H1 (cell line): ENCODE measurements around the gene ADAMTS4. TPM values are rescaled to one million over a fixed set of nuclear protein-coding genes. Genes with fewer than 3 reads are reported as not detected.

Source experiments
- CTCF ChIA-PET: fragments of 300-600 bp; sonication (Branson Sonifier 250); formaldehyde crosslinking; loops from one replicate; lab custom pipeline; 2021; ENCODE audit not compliant: partially characterized antibody; lab: Charles Lee
- POLR2A ChIA-PET: fragments of 300-600 bp; sonication (Branson Sonifier 250); formaldehyde crosslinking; loops from one replicate; lab custom pipeline; 2021; ENCODE audit warnings: inconsistent platforms; ENCODE audit not compliant: partially characterized antibody; lab: Charles Lee
- DNase-seq, 2 experiments: peaks; one replicate each; pipeline versions ENCODE4 v3.0.0 to v3.0.0-alpha.2; 2010 to 2022; ENCODE audit warnings: low spot score in 2 of 2, low read depth in 1 of 2, mixed read lengths in 1 of 2
- FAIRE-seq: peaks from 2 replicates; lab custom pipeline; 2011; peaks lifted over from hg19 to GRCh38; lab: Jason Lieb, UNC
- H2AFZ ChIP-seq: 2 replicates; pipeline ENCODE4 v1.8.1; 2012; ENCODE audit warnings: low read length, inconsistent platforms
- H2AK5ac ChIP-seq: 2 replicates; pipeline ENCODE4 v1.6.1; 2013; ENCODE audit warnings: low read depth, low read length
- H2BK120ac ChIP-seq: replicated peaks from 2 replicates; pipeline ENCODE3; 2013; ENCODE audit warnings: low read depth, low read length, inconsistent platforms
- H2BK12ac ChIP-seq: 2 replicates; pipeline ENCODE4 v1.6.1; 2013; ENCODE audit warnings: low read depth, low read length
- H2BK15ac ChIP-seq: 2 replicates; pipeline ENCODE4 v1.6.1; 2013; ENCODE audit warnings: low read length
- H2BK20ac ChIP-seq: 2 replicates; pipeline ENCODE4 v1.6.1; 2013; ENCODE audit warnings: low read length
- H2BK5ac ChIP-seq: 2 replicates; pipeline ENCODE4 v1.6.1; 2013; ENCODE audit warnings: low read depth, low read length
- H3K14ac ChIP-seq: 2 replicates; pipeline ENCODE4 v1.6.1; 2013; ENCODE audit warnings: inconsistent platforms; ENCODE audit not compliant: insufficient read length
- H3K18ac ChIP-seq: 2 replicates; pipeline ENCODE4 v1.6.1; 2013; ENCODE audit warnings: low read length; ENCODE audit errors: extremely low read depth
- H3K23ac ChIP-seq: 2 replicates; pipeline ENCODE4 v1.6.1; 2013; ENCODE audit warnings: inconsistent platforms; ENCODE audit not compliant: insufficient read length
- H3K23me2 ChIP-seq: 2 replicates; pipeline ENCODE4 v1.6.1; 2013; ENCODE audit warnings: low read depth, low read length
- H3K27ac ChIP-seq: 2 replicates; pipeline ENCODE4 v1.6.1; 2011; ENCODE audit warnings: low read depth, low read length, inconsistent platforms
- H3K27me3 ChIP-seq, 4 experiments: replicated peaks in 1 of 4; 1 replicate in 1 of 4; 2 replicates in 3 of 4; pipeline versions ENCODE4 v1.6.1 to v1.8.1; 2011 to 2013; ENCODE audit warnings: low read length in 3 of 4, mild to moderate bottlenecking in 3 of 4, inconsistent platforms in 2 of 4, mixed read lengths in 2 of 4, moderate library complexity in 1 of 4; ENCODE audit not compliant: control insufficient read depth in 3 of 4, insufficient read depth in 3 of 4; ENCODE audit errors: extremely low read depth in 1 of 4
- H3K36me3 ChIP-seq, 4 experiments: 2 replicates each; pipeline versions ENCODE4 v1.6.1 to v1.8.1; 2011 to 2013; ENCODE audit warnings: mild to moderate bottlenecking in 4 of 4, low read length in 3 of 4, moderate library complexity in 2 of 4, control low read depth in 1 of 4, inconsistent platforms in 1 of 4; ENCODE audit not compliant: insufficient read depth in 4 of 4, control insufficient read depth in 2 of 4
- H3K4ac ChIP-seq: replicated peaks from 2 replicates; pipeline ENCODE3; 2013; ENCODE audit warnings: low read length, low read depth, mixed read lengths, inconsistent platforms; ENCODE audit not compliant: insufficient read length
- H3K4me1 ChIP-seq, 4 experiments: replicated peaks in 1 of 4; 1 replicate in 1 of 4; 2 replicates in 3 of 4; pipeline versions ENCODE4 v1.6.1 to v1.8.1; 2011 to 2013; ENCODE audit warnings: low read length in 3 of 4, inconsistent platforms in 2 of 4, mixed read lengths in 1 of 4; ENCODE audit not compliant: insufficient read depth in 4 of 4, control insufficient read depth in 3 of 4
- H3K4me2 ChIP-seq, 2 experiments: 2 replicates each; pipeline versions ENCODE4 v1.6.1 to v1.8.1; 2011 to 2013; ENCODE audit warnings: low read depth in 2 of 2, low read length in 2 of 2, control low read depth in 1 of 2, inconsistent platforms in 1 of 2, mild to moderate bottlenecking in 1 of 2; ENCODE audit not compliant: insufficient read depth in 1 of 2
- H3K4me3 ChIP-seq, 4 experiments: fragments of 200-600, 300-600 bp in 1 of 4; sonication (generic), shearing (Covaris generic), sonication (Bioruptor Twin) in 1 of 4; 2 replicates each; pipeline versions ENCODE4 v1.5.1 to v1.8.1; 2011 to 2016; ENCODE audit warnings: low read length in 4 of 4, low read depth in 3 of 4, control low read depth in 2 of 4, inconsistent platforms in 2 of 4, mild to moderate bottlenecking in 2 of 4, mixed read lengths in 1 of 4, moderate library complexity in 1 of 4; ENCODE audit not compliant: insufficient read depth in 2 of 4; ENCODE audit errors: extremely low read depth in 1 of 4
- H3K56ac ChIP-seq: replicated peaks from 2 replicates; pipeline ENCODE3; 2013; ENCODE audit warnings: low read depth, mild to moderate bottlenecking, mixed read lengths, low read length, inconsistent platforms; ENCODE audit not compliant: insufficient read length
- H3K79me1 ChIP-seq: 2 replicates; pipeline ENCODE4 v1.6.1; 2013; ENCODE audit warnings: low read depth, low read length, control low read depth
- H3K79me2 ChIP-seq, 2 experiments: 2 replicates each; pipeline versions ENCODE4 v1.6.1 to v1.8.1; 2012 to 2013; ENCODE audit warnings: low read length in 2 of 2, mild to moderate bottlenecking in 2 of 2, inconsistent platforms in 1 of 2; ENCODE audit not compliant: insufficient read depth in 2 of 2, control insufficient read depth in 1 of 2
- H3K9ac ChIP-seq, 4 experiments: replicated peaks in 1 of 4; 1 replicate in 1 of 4; 2 replicates in 3 of 4; pipeline versions ENCODE4 v1.6.1 to v1.8.1; 2011 to 2013; ENCODE audit warnings: low read depth in 3 of 4, low read length in 3 of 4, control low read depth in 2 of 4, mild to moderate bottlenecking in 2 of 4, moderate library complexity in 2 of 4, inconsistent platforms in 1 of 4; ENCODE audit errors: extremely low read depth in 1 of 4
- H3K9me3 ChIP-seq, 2 experiments: 2 replicates each; pipeline versions ENCODE4 v1.6.1 to v1.8.1; 2012 to 2013; ENCODE audit warnings: mild to moderate bottlenecking in 2 of 2, moderate library complexity in 2 of 2, control low read depth in 1 of 2, inconsistent platforms in 1 of 2, low read depth in 1 of 2, low read length in 1 of 2, mixed read lengths in 1 of 2; ENCODE audit not compliant: insufficient read depth in 2 of 2
- H4K20me1 ChIP-seq, 2 experiments: replicated peaks in 1 of 2; 2 replicates each; pipeline versions ENCODE3 to v1.8.1; 2011 to 2013; ENCODE audit warnings: inconsistent platforms in 2 of 2, low read length in 2 of 2, mild to moderate bottlenecking in 1 of 2; ENCODE audit not compliant: insufficient read depth in 2 of 2, control insufficient read depth in 1 of 2
- H4K5ac ChIP-seq: 2 replicates; pipeline ENCODE4 v1.6.1; 2013; ENCODE audit warnings: low read length, low read depth, mixed read lengths, inconsistent platforms; ENCODE audit not compliant: insufficient read length
- H4K8ac ChIP-seq: 2 replicates; pipeline ENCODE4 v1.8.0; 2013; ENCODE audit warnings: mild to moderate bottlenecking, moderate library complexity, low read length, inconsistent platforms; ENCODE audit not compliant: insufficient read depth; ENCODE audit errors: extremely low read depth
- H4K91ac ChIP-seq: replicated peaks from 2 replicates; pipeline ENCODE3; 2013; ENCODE audit warnings: low read length, mixed read lengths, inconsistent platforms; ENCODE audit not compliant: insufficient read length
- CBX5 ChIP-seq: fragments of 300-800, 300-1000 bp; sonication (generic); IDR thresholded peaks from 2 replicates; pipeline ENCODE4 v1.7.1; 2016; ENCODE audit warnings: antibody characterized with exemption, low read length, low read depth
- JUN ChIP-seq: IDR thresholded peaks from 2 replicates; pipeline ENCODE4 v1.6.1; 2011; ENCODE audit warnings: low read depth, mild to moderate bottlenecking, improper control_type of control experiment, low read length
- NRF1 ChIP-seq: IDR thresholded peaks from 2 replicates; pipeline ENCODE4 v1.6.1; 2011; ENCODE audit warnings: mild to moderate bottlenecking, low read depth, low read length, improper control_type of control experiment
- POLR2A ChIP-seq, 2 experiments: IDR thresholded peaks; 1 replicate in 1 of 2; 2 replicates in 1 of 2; pipeline ENCODE4 v1.6.1; 2011; ENCODE audit warnings: low read depth in 2 of 2, low read length in 2 of 2, mild to moderate bottlenecking in 2 of 2; ENCODE audit errors: control extremely low read depth in 1 of 2
- RBBP5 ChIP-seq: IDR thresholded peaks from 2 replicates; pipeline ENCODE4 v1.7.1; 2012; ENCODE audit warnings: low read depth, mild to moderate bottlenecking, inconsistent platforms, low read length, moderate library complexity, borderline replicate concordance
- SIRT6 ChIP-seq: IDR thresholded peaks from one replicate; pipeline ENCODE4 v1.7.1; 2012; ENCODE audit warnings: low read length, inconsistent platforms
- SP1 ChIP-seq: IDR thresholded peaks from 2 replicates; pipeline ENCODE4 v1.6.1; 2011; ENCODE audit warnings: low read depth, low read length
- SP4 ChIP-seq: IDR thresholded peaks from 2 replicates; pipeline ENCODE4 v1.6.1; 2012; ENCODE audit warnings: low read length, inconsistent platforms
- SRF ChIP-seq: IDR thresholded peaks from 2 replicates; pipeline ENCODE4 v1.6.1; 2011; ENCODE audit warnings: mild to moderate bottlenecking, low read depth, low read length, moderate library complexity
- SUZ12 ChIP-seq: fragments of 200-600 bp; sonication (generic); IDR thresholded peaks from 2 replicates; pipeline ENCODE4 v1.6.1; 2012; ENCODE audit warnings: mild to moderate bottlenecking, inconsistent platforms, low read length, moderate library complexity, mixed read lengths
- TAF7 ChIP-seq: optimal IDR thresholded peaks from 2 replicates; pipeline ENCODE3; 2011; ENCODE audit warnings: low read depth, mild to moderate bottlenecking, inconsistent platforms, low read length, moderate library complexity, borderline replicate concordance
- ZNF274 ChIP-seq: IDR thresholded peaks from 2 replicates; pipeline ENCODE4 v1.7.0; 2012; ENCODE audit warnings: low read length, borderline replicate concordance; ENCODE audit errors: extremely low read depth
- WGBS, 2 experiments: shearing (Covaris generic) in 1 of 2; methylation state at CpG; one replicate each; pipeline versions ENCODE4 v1.1.6 to v1.1.7; 2013 to 2015; ENCODE audit warnings: low lambda C conversion rate in 2 of 2, mixed read lengths in 2 of 2, inconsistent platforms in 1 of 2, low coverage in 1 of 2, missing lambda C conversion rate in 1 of 2; ENCODE audit not compliant: insufficient replicate concordance in 2 of 2, insufficient coverage in 1 of 2, insufficient read length in 1 of 2; ENCODE audit errors: extremely low coverage in 1 of 2, missing lambda C conversion rate in 1 of 2; 5-methylcytosine and 5-hydroxymethylcytosine counted together
- polyA plus RNA-seq, 7 experiments: library from polyadenylated mRNA; depleted of rRNA in 3 of 7; stranded (reverse) in 5 of 7; unstranded in 2 of 7; fragments of >200 nt in 5 of 7; fragments of 200-250 nt in 2 of 7; gene quantifications; 1 replicate in 5 of 7; 2 replicates in 1 of 7; 4 replicates in 1 of 7; pipeline versions ENCODE4 v1.2.1 to v1.2.3, GENCODE V29; 2011 to 2013; ENCODE audit warnings: missing spikeins in 2 of 7, mixed read lengths in 2 of 7
- total RNA-seq: library from RNA; stranded (reverse); fragmentation: NEBNext Ultra II Directional; extraction: Animal tissue kit (Norgen Biotek cat#: 25700); gene quantifications from 2 replicates; pipeline ENCODE4 v1.2.1, GENCODE V29; 2021

The ADAMTS4 gene
- total and polyA plus RNA-seq, 2 of the 8 experiments (the other 6 are each of a cell fraction or from before 2014, with no cell fraction given): 4.6 to 7.2 TPM

DNA sequence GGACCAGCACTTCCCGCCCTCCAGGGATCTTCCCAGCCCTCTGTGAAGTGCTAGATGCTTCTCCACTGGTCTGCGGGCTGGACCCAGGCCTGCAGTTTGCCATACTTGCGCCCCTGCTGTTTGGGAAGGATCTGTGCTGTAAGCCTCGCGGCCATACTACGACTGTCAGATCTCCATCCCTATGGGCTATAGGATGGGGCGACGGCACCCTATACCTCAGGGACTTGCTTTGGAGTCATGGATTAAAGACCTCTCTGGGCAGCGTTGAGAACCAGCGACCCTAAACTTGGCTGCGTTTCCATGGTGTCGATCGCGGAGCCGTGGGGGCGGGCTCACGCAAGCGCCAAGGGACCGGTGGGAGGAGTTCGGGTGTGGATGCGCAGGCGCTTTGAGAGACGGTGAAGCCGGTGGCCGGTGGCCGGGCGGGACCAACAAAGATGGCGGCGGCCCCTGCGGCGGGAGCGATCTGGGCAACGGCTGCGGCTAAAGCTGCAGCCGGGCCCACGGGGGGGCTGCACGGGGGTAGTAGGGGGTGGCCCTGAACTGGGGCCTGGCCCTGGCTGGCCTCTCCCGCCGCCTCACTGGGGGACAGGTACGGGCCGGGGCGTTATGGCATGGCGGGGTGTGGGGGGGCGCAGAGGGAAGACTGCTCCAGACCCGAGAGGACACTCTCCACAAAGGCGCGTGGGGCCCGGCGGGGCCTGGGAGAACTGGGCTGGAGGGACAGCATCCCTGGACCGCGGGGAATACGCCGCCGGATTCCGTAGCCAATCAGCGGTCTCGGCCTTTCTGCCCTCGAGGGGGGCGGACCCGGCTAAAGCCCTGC is 39.6 kb downstream of the ADAMTS4 start, which contains the start of gene USP21:
TSS of gene USP21 (plus strand) at position 414 of the 826 bp plus-strand sequence. CDS start 1,141 bp downstream, outside the sequence.
- H3K4ac ChIP-seq: peak within 1 kb of the TSS; percentile 2
- TF ChIP-seq JUN: no peak
- no peak for TF ChIP-seq TAF7
- TF ChIP-seq ZNF274: no peak
- no peak for TF ChIP-seq RBBP5
- TF ChIP-seq CBX5: no peak
- TF ChIP-seq POLR2A (IDR thresholded peaks at IDR 0.05; ENCODE audit: control extremely low read depth in 1 of 2, low read depth in 2 of 2, low read length in 2 of 2): peak in 1 of 2 experiments; percentile 34; a peak in 2 of 3 replicates
- no peak for TF ChIP-seq SRF
- TF ChIP-seq SP4: peak; percentile 67; the same call in 1 of the 2 replicates
- TF ChIP-seq SIRT6: no peak
- TF ChIP-seq NRF1: peak; percentile 99
- no peak for TF ChIP-seq SUZ12
- 0 out of 2 replicates have a peak, but pooled peaks have one; percentile 2 for TF ChIP-seq SP1

More for the DNA sequence above, 39.6 kb downstream of the ADAMTS4 start, which contains the start of gene USP21:
- ChIA-PET CTCF (interaction anchor here (0.8 to 1.2 kb wide), 4 partner anchors 12 to 62 kb away, joined by 3 to 5 read pairs (median 3); no protein-coding TSS in a partner anchor), POLR2A (interaction anchor here (0.9 to 13.6 kb wide), 5 partner anchors 11 to 50 kb away, joined by 3 to 130 read pairs (median 4); partner anchors contain the start of gene DEDD)
- Histone ChIP-seq H3K79me1 (no peaks in the 10 kb centered on the region; the same call in 1 of the 2 replicates), H3K14ac (no peak within 1 kb of the TSS), H3K4me1 (peaks cover 0 to 15% (median 4%) of the 10 kb centered on the region in 4 experiments; a peak in 4 of 7 replicates), H3K36me3 (peaks cover 2 to 12% (median 7%) of the 10 kb centered on the region in 4 experiments; a peak in 5 of 8 replicates), H3K27me3 (no peaks in the 10 kb centered on the region), H4K20me1 (no peaks in the 10 kb centered on the region), H3K79me2 (no peaks in the 10 kb centered on the region; a peak in 1 of 4 replicates), H3K23me2 (peaks cover 7% of the 10 kb centered on the region), H2BK15ac (0 out of 2 replicates have a peak within 1 kb of the TSS, but pooled peaks have one; percentile 76), H3K18ac (peak within 1 kb of the TSS; percentile 61; the same call in 1 of the 2 replicates), H2BK12ac (0 out of 2 replicates have a peak within 1 kb of the TSS, but pooled peaks have one; percentile 55), H2BK5ac (peak within 1 kb of the TSS; percentile 21; the same call in 1 of the 2 replicates), H4K5ac (peak within 1 kb of the TSS; percentile 69), H4K8ac (peak within 1 kb of the TSS; percentile 95), H2BK20ac (no peak within 1 kb of the TSS), H3K27ac (peak within 1 kb of the TSS; percentile 63), H3K9ac (peak within 1 kb of the TSS; percentile 68 to 83 (median 73)), H3K56ac (peak within 1 kb of the TSS; percentile 66), H3K4me3 (peak within 1 kb of the TSS; percentile 62 to 80 (median 72)), H3K4me2 (peak within 1 kb of the TSS; percentile 63 to 97), H2BK120ac (no peak within 1 kb of the TSS), H2AFZ (no peak within 1 kb of the TSS), H2AK5ac (no peak within 1 kb of the TSS; the same call in 1 of the 2 replicates), H3K23ac (no peak within 1 kb of the TSS), H3K9me3 (no peaks in the 10 kb centered on the region), H4K91ac (no peak within 1 kb of the TSS)
- 5% methylated on average over 47 of the region's 60 CpGs; no CpG with 5 or more reads in 1 of the 2 experiments for WGBS, 2 experiments
- FAIRE-seq: no peak
- DNase-seq: peak; percentile 77 to 97
